Testis (tissue), 2 donors: ENCODE measurements around the gene TNFAIP8.

ENCODE experiments used
- POLR2A ChIP-seq: fragments of 450-650 bp; IDR thresholded peaks from one replicate; pipeline ENCODE4 v1.6.1; 2017; ENCODE audit warnings: antibody characterized with exemption, mild to moderate bottlenecking, moderate library complexity
- TF ChIP-seq, protein P1 (sequence below), 3 experiments: fragments of 450-650 bp in 2 of 3; fragments of 200-600 bp in 1 of 3; sonication (generic) in 1 of 3; IDR thresholded peaks; one replicate each; pipeline ENCODE4 v1.5.1; 2016 to 2019; ENCODE audit warnings: antibody characterized with exemption in 3 of 3, mild to moderate bottlenecking in 2 of 3, moderate library complexity in 1 of 3

GRCh38 chr5:119390404-119390803, 34.6 kb downstream of the TNFAIP8 start:
- no peak for TF ChIP-seq POLR2A
- TF ChIP-seq, protein P1, sequence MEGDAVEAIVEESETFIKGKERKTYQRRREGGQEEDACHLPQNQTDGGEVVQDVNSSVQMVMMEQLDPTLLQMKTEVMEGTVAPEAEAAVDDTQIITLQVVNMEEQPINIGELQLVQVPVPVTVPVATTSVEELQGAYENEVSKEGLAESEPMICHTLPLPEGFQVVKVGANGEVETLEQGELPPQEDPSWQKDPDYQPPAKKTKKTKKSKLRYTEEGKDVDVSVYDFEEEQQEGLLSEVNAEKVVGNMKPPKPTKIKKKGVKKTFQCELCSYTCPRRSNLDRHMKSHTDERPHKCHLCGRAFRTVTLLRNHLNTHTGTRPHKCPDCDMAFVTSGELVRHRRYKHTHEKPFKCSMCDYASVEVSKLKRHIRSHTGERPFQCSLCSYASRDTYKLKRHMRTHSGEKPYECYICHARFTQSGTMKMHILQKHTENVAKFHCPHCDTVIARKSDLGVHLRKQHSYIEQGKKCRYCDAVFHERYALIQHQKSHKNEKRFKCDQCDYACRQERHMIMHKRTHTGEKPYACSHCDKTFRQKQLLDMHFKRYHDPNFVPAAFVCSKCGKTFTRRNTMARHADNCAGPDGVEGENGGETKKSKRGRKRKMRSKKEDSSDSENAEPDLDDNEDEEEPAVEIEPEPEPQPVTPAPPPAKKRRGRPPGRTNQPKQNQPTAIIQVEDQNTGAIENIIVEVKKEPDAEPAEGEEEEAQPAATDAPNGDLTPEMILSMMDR (IDR thresholded peaks at IDR 0.05), result no peak
